ENCODE measurements around the gene SECISBP2. TPM values are rescaled to one million over a fixed set of nuclear protein-coding genes. Genes with fewer than 3 reads are reported as not detected.
"Not testable (repeated sequence)": the region's sequence is repeated elsewhere in the genome, so short reads cannot be mapped to it uniquely, and the experiment has no call there.

Gene SECISBP2
- total and polyA plus RNA-seq, 2 donors from 2014 or later, result 27.0 to 59.8 TPM

- no peak for FAIRE-seq
- Histone ChIP-seq H3K27me3 (ENCODE audit: control insufficient read depth, insufficient read depth, low read length) (no peaks in the 10 kb centered on the region), H3K36me3 (ENCODE audit: control insufficient read depth in 2 of 3, insufficient read depth in 3 of 3, low read length in 3 of 3) (peaks cover 16 to 67% (median 30%) of the 10 kb centered on the region in 3 donors), H3K4me3 (ENCODE audit: low read length in 3 of 3) (no peak overlapping the region), H3K4me1 (ENCODE audit: control insufficient read depth in 2 of 3, insufficient read depth in 2 of 3, low read depth in 1 of 3, low read length in 3 of 3) (no peaks in the 10 kb centered on the region), H3K27ac (ENCODE audit: low read depth in 2 of 2, low read length in 2 of 2) (no peak overlapping the region), H3K9me3 (ENCODE audit: control insufficient read depth in 2 of 3, insufficient read depth in 1 of 3, low read length in 3 of 3) (no peaks in the 10 kb centered on the region), H3K9ac (ENCODE audit: low read length in 3 of 3) (no peak overlapping the region)
- DNase-seq, result no peak
- TF ChIP-seq, protein P1, sequence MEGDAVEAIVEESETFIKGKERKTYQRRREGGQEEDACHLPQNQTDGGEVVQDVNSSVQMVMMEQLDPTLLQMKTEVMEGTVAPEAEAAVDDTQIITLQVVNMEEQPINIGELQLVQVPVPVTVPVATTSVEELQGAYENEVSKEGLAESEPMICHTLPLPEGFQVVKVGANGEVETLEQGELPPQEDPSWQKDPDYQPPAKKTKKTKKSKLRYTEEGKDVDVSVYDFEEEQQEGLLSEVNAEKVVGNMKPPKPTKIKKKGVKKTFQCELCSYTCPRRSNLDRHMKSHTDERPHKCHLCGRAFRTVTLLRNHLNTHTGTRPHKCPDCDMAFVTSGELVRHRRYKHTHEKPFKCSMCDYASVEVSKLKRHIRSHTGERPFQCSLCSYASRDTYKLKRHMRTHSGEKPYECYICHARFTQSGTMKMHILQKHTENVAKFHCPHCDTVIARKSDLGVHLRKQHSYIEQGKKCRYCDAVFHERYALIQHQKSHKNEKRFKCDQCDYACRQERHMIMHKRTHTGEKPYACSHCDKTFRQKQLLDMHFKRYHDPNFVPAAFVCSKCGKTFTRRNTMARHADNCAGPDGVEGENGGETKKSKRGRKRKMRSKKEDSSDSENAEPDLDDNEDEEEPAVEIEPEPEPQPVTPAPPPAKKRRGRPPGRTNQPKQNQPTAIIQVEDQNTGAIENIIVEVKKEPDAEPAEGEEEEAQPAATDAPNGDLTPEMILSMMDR (IDR thresholded peaks at IDR 0.05; ENCODE audit: borderline replicate concordance, extremely low read depth, insufficient read depth), result no peak
- intact Hi-C loops (cut with DNase I), result no loop called here
Observed at GRCh38 chr9:89340332-89340731, 22.0 kb downstream of the SECISBP2 start.

GRCh38 chr9:89342213-89342612, 23.9 kb downstream of the SECISBP2 start:
- DNase-seq (no peak), FAIRE-seq (no peak)
- Histone ChIP-seq H3K4me3 (ENCODE audit: low read length in 3 of 3) (no peak overlapping the region), H3K9ac (ENCODE audit: low read length in 3 of 3) (no peak overlapping the region), H3K27me3 (ENCODE audit: control insufficient read depth, insufficient read depth, low read length) (no peaks in the 10 kb centered on the region), H3K27ac (ENCODE audit: low read depth in 2 of 2, low read length in 2 of 2) (no peak overlapping the region), H3K4me1 (ENCODE audit: control insufficient read depth in 2 of 3, insufficient read depth in 2 of 3, low read depth in 1 of 3, low read length in 3 of 3) (no peaks in the 10 kb centered on the region), H3K9me3 (ENCODE audit: control insufficient read depth in 2 of 3, insufficient read depth in 1 of 3, low read length in 3 of 3) (no peaks in the 10 kb centered on the region), H3K36me3 (ENCODE audit: control insufficient read depth in 2 of 3, insufficient read depth in 3 of 3, low read length in 3 of 3) (peaks cover 16 to 83% (median 44%) of the 10 kb centered on the region in 3 donors)
- TF ChIP-seq, protein P1 (IDR thresholded peaks at IDR 0.05; ENCODE audit: borderline replicate concordance, extremely low read depth, insufficient read depth), result no peak
- intact Hi-C loops (cut with DNase I), result no loop called here

DNA sequence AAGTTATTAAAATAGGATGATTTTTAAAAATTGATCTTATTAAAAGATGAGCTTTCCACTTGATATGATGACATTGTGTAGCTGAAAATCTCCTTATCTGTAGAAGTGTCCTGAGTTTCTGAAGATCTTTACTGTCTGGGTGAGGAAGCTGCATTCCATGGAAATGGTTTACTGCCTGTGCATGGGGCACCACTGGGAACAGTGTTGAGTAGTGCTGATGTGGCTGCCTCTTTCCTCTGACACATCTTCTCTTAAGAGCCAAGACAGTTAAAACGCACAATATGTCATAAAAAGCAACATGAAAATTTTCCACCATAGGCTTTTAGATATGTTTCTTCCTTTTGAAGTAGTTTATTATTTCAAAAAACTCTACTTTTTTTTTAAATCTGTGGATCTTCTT, 24.6 kb downstream of the SECISBP2 start:
- H3K4me1 ChIP-seq (ENCODE audit: control insufficient read depth in 2 of 3, insufficient read depth in 2 of 3, low read depth in 1 of 3, low read length in 3 of 3), result no peaks in the 10 kb centered on the region
- intact Hi-C loops (cut with DNase I), result no loop called here
- no peak overlapping the region for H3K27ac ChIP-seq (ENCODE audit: low read depth in 2 of 2, low read length in 2 of 2)
- peaks cover 16 to 80% (median 48%) of the 10 kb centered on the region in 3 donors for H3K36me3 ChIP-seq (ENCODE audit: control insufficient read depth in 2 of 3, insufficient read depth in 3 of 3, low read length in 3 of 3)
- DNase-seq (no peak), FAIRE-seq (no peak)
- H3K9ac ChIP-seq (ENCODE audit: low read length in 3 of 3), result no peak overlapping the region
- TF ChIP-seq, protein P1 (IDR thresholded peaks at IDR 0.05; ENCODE audit: borderline replicate concordance, extremely low read depth, insufficient read depth), result no peak
- no peaks in the 10 kb centered on the region for H3K9me3 ChIP-seq (ENCODE audit: control insufficient read depth in 2 of 3, insufficient read depth in 1 of 3, low read length in 3 of 3)
- no peaks in the 10 kb centered on the region for H3K27me3 ChIP-seq (ENCODE audit: control insufficient read depth, insufficient read depth, low read length)
- no peak overlapping the region for H3K4me3 ChIP-seq (ENCODE audit: low read length in 3 of 3)

DNA sequence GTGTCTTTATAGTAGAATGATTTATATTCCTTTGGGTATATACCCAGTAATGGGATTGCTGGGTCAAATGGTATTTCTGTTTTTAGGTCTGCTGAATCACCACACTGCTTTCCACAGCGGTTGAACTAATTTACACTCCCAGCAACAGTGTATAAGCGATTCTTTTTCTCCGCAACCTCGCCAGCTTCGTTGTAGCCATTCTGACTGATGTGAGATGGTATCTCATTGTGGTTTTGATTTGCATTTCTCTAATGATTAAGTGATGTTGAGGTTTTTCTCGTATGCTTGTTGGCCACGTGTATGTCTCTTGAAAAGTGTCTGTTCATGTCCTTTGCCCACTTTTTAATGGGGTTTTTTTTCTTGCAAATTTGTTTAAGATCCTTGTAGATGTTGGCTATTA, 25.5 kb downstream of the SECISBP2 start:
- FAIRE-seq; H3K9me3 ChIP-seq (ENCODE audit: control insufficient read depth in 2 of 3, insufficient read depth in 1 of 3, low read length in 3 of 3); H3K27ac ChIP-seq (ENCODE audit: low read depth in 2 of 2, low read length in 2 of 2); H3K27me3 ChIP-seq (ENCODE audit: control insufficient read depth, insufficient read depth, low read length); H3K4me1 ChIP-seq (ENCODE audit: control insufficient read depth in 2 of 3, insufficient read depth in 2 of 3, low read depth in 1 of 3, low read length in 3 of 3); intact Hi-C loops (cut with DNase I); DNase-seq; H3K9ac ChIP-seq (ENCODE audit: low read length in 3 of 3); H3K4me3 ChIP-seq (ENCODE audit: low read length in 3 of 3): not testable (repeated sequence)
- H3K36me3 ChIP-seq (ENCODE audit: control insufficient read depth in 2 of 3, insufficient read depth in 3 of 3, low read length in 3 of 3), result peaks cover 16 to 80% (median 54%) of the 10 kb centered on the region in 3 donors
